Right ventricle myocardium inferior (tissue), 1 donor: Measurements from ENCODE around the gene NRXN3. TPM values are rescaled to one million over a fixed set of nuclear protein-coding genes. Genes with fewer than 3 reads are reported as not detected.

ENCODE experiments used
- ATAC-seq: fragments of 200-7000 bp; cut with Tn5 transposase; one replicate; pipeline ENCODE4 v1.9.1; 2020; ENCODE audit warnings: mild to moderate bottlenecking, moderate library complexity
- DNase-seq: peaks from one replicate; pipeline ENCODE4 v3.0.0; 2021; ENCODE audit errors: missing footprints
- intact Hi-C: fragments of 100-400 bp; cut with DNase I; formaldehyde crosslinking; loops from one replicate; pipeline ENCODE4 v1.11.0; 2022
- total RNA-seq: library from RNA; stranded (reverse); fragmentation: NEBNext Ultra II Directional; extraction: Animal tissue kit (Norgen Biotek cat#: 25700); gene quantifications from one replicate; pipeline ENCODE4 v1.2.1, GENCODE V29; 2021
- donor health status: DM: no; HTN: yes; CAD: no; lungs with severe emphysema.

NRXN3 gene
- total RNA-seq, 1 donor from 2014 or later, result 1.4 TPM

DNA sequence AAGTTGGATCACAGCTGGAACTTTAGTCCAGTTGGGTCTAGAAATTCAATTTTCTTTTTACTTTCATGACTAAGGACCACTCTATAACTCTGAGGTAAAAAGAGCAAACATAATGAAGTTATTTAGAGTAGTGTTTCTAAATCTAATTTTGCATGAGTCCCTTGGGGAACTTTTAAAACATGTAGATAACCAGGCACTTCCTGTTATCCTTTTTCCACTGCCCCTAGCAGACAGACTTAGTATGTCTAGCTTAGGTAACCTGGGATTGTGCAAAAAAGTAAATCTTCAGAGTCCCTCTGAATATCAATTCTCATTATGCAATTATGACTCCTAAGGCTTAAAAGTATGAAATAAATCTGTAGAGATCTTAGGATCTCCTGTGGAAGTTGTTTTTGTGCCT, 1669.9 kb downstream of the NRXN3 start:
- intact Hi-C loops, result no loop called here
- DNase-seq (no peak), ATAC-seq (no peak)

DNA sequence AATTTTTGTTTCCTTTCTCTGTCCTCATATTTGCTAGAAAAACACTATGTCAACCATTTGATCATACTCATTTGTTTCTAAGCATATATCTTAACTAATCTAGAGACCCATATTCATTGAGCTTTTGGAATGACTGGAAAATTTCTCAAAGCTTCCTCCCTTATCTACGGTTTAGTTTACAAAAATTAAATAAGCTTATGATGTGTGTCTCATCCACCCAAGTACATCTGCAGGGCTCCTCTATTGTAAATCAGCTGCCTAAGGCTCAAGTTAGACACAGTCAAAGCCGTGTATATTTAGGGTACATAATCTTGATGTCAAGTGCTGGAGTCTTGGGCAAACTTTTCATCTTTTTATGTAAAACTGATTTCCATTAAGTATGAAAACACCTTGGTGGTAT, 1670.7 kb downstream of the NRXN3 start:
- intact Hi-C loops, result no loop called here
- no peak for DNase-seq
- ATAC-seq, result no peak

DNA sequence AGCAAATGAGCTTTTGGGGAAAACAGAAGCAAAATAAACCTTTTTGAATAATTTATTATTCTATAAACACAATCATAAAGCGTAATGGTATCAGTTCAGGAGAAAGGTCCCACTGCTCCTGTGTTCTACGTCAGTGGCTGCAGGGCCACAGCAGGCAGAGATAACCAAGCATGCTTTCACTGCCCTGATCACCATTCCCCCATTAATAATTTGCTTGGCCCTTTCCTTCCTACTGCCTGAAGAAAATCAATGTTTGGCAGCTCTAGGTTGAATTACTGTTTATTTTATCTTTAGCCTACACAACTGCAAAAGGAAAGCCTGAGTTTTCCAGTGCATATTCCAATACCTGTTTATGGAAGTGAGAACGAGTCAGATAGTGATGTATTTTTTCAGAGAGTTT, 1671.3 kb downstream of the NRXN3 start:
- no peak for ATAC-seq
- intact Hi-C loops, result no loop called here

DNA sequence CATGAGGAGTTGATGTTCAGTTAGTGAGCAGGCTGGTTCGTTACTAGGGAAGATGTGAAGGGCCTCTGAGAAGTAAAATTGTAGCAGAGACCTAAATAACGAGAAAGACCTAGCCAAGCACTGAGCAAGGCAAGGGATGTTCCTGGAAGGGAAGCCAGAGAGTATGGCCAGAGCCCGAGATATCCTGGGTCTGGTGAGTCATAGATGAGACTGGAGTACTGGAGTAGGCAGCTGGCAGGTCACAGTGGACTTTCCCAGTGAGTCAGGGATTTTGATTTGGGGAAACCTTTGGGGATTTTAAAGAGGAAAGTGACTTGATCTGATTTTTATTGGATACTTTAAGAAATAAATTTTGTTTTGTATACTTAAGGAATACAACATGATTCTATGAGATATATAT, 1672.1 kb downstream of the NRXN3 start:
- no peak for DNase-seq
- intact Hi-C loops, result no loop called here
- peak; percentile 99 for ATAC-seq

More for the DNA sequence above, 1671.3 kb downstream of the NRXN3 start:
- no peak for DNase-seq

DNA sequence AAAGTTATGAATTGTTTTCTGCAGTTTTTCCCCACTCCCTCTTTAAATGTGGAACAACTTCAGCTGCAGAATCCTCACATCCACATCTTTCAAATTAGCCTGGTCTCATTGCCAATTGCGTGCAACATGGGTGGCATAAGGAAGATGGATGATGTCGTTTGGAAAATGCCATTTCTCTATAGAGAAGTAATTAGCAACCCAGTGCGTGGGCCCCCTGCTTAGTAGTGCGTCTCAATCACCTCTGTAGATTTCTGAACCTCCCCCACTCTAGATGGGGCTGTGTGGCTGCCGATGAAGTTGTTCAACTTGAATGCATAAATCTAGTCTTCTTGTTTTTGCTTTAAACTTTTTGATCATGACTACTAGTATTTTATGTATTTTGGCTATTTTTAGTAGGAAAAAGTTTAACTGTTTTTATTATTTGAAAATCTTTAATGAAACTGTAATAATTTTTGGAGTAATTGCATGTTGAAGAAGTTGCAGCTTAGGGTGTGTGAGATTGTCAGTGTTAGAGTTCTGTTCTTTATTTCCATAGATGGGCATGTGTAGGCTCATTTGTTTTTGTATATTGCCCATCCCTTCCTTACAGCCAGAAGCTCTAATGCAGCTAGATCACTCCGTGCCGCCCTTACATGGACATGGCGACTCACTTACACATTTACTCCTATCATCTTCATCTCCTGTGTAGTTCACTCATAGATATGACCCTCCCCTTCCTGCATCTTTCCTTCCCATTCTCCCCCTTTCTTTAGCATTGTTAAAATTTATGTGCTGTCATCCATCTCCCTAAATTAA, 1683.0 kb downstream of the NRXN3 start:
- DNase-seq (no peak), ATAC-seq (no peak)
- intact Hi-C loops, result no loop called here

DNA sequence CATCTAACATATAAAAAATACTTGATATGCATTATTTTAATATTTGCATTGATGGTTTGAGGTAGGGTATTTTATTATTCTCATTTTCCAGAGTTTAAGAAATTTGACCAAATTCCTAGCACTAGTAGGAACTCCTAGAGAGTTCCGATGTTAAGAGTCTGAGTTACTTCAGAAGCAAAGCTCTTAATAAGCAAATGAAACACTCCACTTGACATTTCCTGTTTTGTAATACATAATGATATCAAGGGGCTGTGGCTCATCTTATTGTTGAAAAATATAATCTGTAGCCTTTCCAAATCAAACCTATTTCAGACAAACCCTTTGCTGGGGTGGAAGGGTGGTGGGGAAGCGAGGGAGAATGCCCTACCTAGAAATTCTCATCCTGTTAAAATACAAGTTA, 1685.6 kb downstream of the NRXN3 start:
- ATAC-seq, result no peak
- intact Hi-C loops, result no loop called here
- DNase-seq, result no peak

DNA sequence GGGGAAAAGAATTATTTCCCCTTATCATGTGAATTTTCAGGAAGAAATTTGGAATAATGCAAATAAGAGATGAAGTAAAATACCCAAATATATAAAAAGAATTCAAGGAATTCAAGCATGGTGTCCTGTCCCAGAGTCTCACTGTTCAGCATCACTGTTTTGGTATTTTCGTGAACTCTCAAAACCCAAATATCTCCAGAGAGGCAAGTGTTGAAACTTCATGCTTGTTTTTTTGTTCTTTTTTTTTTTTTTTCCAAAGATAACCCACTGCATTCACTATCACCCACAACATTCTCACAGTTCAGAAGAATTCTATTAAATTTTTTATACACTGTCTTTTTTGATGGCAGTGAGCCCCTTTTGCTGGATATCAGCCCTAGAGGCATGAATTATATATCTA, 1686.2 kb downstream of the NRXN3 start:
- ATAC-seq, result peak; percentile 42
- intact Hi-C loops, result no loop called here
- DNase-seq, result no peak

DNA sequence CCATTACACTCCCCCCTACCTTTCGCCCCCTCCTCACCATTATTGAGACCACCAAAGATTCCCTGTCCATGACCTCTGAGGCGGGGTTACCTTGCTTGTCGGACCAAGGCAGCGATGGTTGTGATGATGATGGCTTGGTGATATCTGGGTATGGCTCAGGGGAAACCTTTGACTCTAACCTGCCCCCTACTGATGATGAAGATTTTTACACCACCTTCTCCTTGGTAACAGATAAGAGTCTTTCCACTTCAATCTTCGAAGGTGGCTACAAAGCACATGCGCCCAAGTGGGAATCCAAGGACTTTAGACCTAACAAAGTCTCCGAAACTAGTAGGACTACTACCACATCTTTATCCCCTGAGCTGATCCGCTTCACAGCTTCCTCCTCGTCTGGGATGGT, 1690.9 kb downstream of the NRXN3 start:
- ATAC-seq (no peak), DNase-seq (no peak)
- intact Hi-C loops, result no loop called here

DNA sequence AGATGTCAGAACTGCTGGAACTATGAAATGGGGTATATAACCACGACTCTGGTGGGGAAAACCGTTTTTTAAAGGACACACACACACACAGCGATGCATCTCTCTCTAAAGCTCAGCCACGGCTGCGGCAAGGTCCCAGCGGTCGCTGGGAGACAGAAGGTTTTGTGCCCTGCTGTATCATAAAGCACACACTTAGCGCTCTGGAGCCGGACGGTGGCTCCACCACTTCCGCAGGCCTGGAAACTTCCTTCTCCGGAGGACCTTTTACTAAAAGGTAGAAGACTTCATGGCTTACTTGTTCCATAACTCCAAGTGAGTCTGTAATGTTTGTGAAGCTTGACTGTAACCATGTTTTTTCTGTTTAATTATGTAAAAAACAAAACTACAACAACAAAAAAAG, 1691.9 kb downstream of the NRXN3 start:
- no peak for ATAC-seq
- intact Hi-C loops, result no loop called here
- DNase-seq, result no peak

DNA sequence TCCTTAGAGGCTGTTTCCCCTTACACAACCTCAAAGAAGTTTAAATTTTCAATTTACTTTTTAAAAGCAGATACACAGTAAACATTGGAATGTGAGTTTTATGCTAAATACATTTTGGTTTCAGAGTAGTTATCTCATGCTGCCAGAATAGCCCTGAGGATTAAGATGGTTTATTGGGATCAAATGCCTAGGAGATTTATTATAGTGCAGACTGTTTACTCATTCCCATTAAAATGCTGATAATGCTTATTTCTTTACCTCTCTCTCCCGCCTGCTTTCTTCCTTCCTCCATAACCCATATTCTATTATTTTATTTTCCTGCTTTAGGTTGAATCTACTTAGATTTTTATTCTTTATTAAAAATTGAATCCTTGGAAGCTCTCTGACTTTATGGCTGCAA, 1701.0 kb downstream of the NRXN3 start:
- intact Hi-C loops, result no loop called here
- no peak for DNase-seq
- no peak for ATAC-seq

DNA sequence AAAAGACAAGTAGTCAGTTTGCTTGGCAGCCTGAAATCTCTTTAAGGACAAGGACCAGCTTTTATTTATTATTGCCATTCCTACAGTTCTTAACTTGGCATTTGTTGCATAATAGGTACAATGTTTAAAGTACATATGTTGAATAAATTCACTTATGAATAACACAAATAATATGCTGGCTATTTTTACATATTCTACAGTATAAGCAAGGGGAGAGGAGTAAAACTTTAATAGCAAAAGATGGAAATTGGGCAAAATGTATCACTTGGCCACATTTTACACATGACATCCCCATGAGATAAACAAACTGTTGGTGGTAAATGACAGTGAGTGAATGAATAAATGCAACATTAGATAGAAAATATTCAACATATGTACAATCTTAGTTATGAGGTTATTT, 1708.1 kb downstream of the NRXN3 start:
- intact Hi-C loops, result no loop called here
- DNase-seq, result no peak
- no peak for ATAC-seq

DNA sequence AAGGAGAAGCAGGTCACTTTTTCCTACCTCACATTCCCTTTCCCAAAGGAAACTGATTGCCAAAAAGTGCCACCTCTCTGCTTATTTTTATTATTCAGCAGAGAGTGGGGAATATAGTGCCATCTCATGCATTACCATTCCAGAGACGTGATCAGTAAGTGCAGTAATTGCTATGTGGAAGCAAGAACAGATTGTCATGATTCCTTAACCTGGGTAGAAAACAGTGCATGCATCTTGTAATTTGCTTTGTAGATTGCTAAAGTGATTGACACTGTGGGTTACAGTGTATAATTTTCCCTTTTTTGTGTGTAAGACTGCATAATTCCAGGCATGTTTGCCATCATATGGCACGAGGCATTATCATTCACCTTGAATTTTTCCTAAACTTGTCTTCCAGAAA, 1708.6 kb downstream of the NRXN3 start:
- ATAC-seq, result no peak
- intact Hi-C loops, result no loop called here
- no peak for DNase-seq

DNA sequence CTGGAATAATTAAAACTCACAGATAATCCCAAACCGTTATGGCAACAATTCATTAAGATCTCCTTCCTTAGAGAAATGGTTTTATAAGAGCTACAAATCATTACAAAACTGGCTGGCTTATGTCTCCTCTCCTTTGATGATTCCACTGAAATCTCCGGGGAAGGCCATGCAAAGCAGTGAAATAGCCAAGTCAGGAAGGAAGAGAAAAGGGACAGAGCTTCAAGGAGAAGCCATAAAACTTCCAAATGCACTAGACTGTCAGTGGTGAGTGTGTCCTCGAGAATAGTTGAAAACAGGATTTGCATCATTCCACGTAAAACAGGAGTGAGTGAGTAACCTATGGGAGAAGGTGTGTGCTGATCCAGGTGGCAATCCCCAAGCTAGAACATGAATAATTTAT, 1711.1 kb downstream of the NRXN3 start:
- ATAC-seq (no peak), DNase-seq (no peak)
- intact Hi-C loops, result no loop called here

DNA sequence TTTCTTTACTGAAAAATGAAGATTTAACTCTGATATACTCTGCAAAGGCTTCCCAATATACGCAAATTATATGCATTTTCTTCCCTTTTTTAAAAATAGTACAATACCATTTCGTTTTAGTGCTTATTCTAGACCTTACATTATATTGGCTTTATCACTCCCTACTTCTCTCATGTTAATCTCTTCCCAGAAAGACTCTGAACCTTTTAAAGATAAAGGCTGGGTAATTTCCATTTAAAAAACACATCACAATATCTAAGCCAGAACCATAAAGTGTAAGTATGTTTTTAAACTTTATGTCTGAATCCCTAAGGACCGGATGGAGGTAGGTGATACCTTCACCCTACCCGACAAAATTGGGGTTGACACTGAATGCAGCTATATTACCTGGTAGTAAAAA, 1720.4 kb downstream of the NRXN3 start:
- intact Hi-C loops, result no loop called here
- DNase-seq, result no peak
- ATAC-seq, result no peak

DNA sequence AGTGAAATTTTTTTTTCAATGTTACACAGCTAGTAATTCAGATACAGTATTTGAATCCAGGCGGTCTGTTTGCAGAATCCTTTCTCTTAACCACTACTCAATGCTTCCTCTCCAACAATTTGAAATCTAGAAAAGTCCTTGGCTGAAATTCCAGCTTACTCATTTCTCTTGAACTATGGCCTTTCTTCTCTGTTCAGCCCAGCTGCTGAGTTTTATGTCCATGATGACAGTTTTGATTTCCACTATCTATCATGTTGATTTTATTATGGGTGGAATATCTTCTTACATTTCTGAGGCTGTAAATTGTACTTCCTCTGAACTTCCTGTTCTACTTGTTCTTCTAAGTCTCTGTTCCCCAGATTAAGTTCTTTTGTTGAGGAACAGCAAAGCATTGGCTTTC, 1725.8 kb downstream of the NRXN3 start:
- ATAC-seq (no peak), DNase-seq (no peak)
- intact Hi-C loops, result no loop called here

DNA sequence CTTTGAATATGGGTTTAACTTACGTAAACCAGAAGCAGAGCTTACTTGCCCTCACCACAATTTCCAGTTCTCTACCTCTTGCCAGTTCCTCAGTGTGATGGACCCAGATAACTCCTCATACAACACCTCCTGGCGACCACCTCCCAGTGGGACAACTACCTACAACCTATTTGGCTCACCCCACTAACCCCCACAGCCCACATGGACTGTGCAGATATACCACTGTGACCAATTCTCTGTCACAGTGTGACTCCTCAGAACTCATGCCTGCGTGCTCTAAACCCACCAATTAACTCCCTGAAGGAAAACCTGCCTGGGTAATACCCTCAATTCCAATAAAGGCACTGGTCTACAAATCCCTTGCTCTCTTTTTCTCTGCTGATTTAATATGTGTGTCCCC, 1729.4 kb downstream of the NRXN3 start:
- DNase-seq (no peak), ATAC-seq (no peak)
- intact Hi-C loops, result no loop called here

DNA sequence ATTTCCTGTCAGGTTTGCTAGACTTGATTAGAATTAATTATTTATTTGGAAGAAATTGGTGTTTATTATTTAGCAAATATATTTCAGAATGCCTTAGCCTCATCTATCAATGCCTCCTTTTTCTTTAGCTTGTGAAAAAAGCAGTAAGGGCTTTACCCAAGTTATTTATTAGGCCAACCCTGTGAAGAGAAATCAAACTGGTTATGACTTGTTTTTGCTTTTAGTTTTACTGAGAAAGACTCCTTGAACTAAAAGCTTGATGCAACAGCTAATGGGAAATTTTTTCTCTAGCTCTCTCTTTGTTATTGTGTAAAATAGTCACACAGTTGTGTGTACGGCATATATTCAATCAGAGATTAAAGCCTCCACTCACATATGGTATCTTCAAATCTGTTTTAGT, 1734.3 kb downstream of the NRXN3 start:
- no peak for DNase-seq
- intact Hi-C loops, result no loop called here
- ATAC-seq, result no peak

DNA sequence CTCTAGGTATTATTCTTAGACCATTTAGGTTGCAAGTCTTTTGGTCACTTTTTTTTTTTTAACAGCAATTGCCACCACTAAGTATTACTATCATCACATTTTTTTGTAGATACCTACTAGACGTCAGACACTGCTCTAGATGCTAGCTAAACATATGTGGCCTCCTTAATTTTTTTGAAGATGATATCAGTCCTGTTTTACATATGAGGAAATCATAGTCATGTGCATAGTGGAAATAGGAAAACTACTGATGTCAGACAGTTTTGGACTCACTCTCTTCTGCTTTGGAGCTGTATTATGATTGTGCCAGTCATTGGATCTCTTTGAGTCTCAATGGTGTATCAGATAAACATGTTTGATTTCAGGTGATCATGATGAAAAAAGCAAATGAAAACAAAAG, 1736.8 kb downstream of the NRXN3 start:
- ATAC-seq (no peak), DNase-seq (no peak)
- intact Hi-C loops, result no loop called here

DNA sequence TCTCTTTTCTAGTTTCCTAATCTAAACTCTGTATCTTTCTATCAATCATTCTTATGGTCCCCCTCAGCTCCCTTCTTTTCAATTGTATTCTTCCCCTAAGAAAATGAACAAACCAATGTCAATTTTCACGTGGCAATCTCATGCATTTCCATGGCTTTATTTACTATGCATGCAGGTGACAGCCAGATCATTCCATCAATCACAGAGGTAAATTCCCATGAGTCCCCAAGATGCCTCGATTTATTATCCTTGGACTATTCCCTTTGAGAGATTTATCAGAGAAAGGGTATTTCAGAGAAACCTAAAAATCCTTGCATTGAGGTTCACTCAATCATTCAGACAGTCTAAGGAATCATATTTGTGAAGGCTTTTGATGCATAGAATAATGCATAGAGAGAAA, 1739.9 kb downstream of the NRXN3 start:
- no peak for DNase-seq
- ATAC-seq, result no peak

DNA sequence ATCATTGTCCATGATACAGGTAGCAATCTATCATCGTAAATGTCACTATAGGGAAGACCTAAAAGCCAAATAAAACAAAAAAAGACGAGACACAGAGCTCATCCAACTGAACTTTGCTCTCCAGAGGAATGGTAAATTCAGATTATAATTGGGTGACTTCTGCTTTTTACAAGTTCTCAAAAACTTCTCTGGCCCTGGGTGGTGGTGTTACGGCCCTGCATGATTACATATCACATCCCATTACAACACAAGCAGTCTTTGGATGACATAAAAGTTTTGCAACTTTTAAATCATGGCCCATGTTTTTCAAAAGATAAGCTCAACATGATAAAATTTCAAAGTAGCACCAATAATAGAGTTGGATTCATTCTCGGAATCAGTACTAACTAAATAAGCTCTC, 1741.6 kb downstream of the NRXN3 start:
- DNase-seq (peak; percentile 26), ATAC-seq (peak; percentile 57)
- intact Hi-C loops, result no loop called here

More for the DNA sequence above, 1739.9 kb downstream of the NRXN3 start:
- intact Hi-C loops, result no loop called here

DNA sequence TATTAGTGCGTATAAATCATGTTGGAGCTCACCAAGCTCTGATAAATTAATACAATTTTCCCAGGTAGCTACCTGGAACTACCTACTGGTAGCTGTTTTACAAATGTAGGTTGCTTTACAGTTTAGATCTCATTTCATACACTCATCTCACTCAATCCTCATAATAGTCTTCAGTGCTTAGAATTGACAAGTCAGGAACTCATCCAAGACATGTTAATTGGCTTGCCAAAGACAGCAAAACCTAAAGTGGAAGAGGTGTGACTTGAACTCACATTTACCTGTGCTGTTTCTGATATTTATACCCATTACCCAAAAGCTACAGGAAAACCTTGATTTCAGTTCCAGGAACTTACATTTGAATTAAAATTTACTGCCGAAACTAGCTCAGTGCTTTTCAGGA, 1744.4 kb downstream of the NRXN3 start:
- ATAC-seq (no peak), DNase-seq (no peak)
- intact Hi-C loops, result no loop called here
